ENCODE measurements around the gene PCDH15. TPM values are rescaled to one million over a fixed set of nuclear protein-coding genes. Genes with fewer than 3 reads are reported as not detected.

PCDH15 gene
- total RNA-seq, 4 donors from 2014 or later, result not detected

DNA sequence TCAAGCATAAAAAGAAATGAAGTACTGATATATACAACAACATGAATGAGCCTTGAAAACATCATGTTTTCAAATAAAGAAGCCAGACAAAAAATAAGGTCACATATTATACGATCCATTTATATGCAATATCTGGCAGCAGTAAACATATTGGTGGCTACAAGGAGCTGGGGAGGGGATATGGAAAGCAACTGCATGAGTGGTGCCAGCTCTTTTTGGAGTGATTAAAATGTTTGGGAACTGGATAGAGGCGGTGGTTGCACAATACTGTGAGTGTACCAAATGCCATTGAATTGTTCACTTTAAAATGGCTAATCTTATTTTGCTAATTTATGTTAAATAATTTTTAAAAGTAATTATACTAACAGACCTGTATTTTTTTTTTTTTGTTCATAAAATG, 481.7 kb downstream of the PCDH15 start:
- intact Hi-C loops (cut with DNase I; ENCODE audit: low total_unique reads) (no loop called here), in situ Hi-C loops (cut with MboI; ENCODE audit: low sequenced_read_pairs in 4 of 4) (no loop called here)
- TF ChIP-seq, protein P1, sequence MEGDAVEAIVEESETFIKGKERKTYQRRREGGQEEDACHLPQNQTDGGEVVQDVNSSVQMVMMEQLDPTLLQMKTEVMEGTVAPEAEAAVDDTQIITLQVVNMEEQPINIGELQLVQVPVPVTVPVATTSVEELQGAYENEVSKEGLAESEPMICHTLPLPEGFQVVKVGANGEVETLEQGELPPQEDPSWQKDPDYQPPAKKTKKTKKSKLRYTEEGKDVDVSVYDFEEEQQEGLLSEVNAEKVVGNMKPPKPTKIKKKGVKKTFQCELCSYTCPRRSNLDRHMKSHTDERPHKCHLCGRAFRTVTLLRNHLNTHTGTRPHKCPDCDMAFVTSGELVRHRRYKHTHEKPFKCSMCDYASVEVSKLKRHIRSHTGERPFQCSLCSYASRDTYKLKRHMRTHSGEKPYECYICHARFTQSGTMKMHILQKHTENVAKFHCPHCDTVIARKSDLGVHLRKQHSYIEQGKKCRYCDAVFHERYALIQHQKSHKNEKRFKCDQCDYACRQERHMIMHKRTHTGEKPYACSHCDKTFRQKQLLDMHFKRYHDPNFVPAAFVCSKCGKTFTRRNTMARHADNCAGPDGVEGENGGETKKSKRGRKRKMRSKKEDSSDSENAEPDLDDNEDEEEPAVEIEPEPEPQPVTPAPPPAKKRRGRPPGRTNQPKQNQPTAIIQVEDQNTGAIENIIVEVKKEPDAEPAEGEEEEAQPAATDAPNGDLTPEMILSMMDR (IDR thresholded peaks at IDR 0.05 in 4 of 5, conservative IDR thresholded peaks at IDR 0.05 in 1 of 5), result no peak
- no peak for TF ChIP-seq POLR2A (IDR thresholded peaks at IDR 0.05)
- H3K9me3 ChIP-seq, result no peaks in the 10 kb centered on the region
- no peak for ATAC-seq
- no peaks in the 10 kb centered on the region for H3K27me3 ChIP-seq
- DNase-seq, result no peak
- H3K4me1 ChIP-seq, result no peaks in the 10 kb centered on the region
- H3K36me3 ChIP-seq, result no peaks in the 10 kb centered on the region
- no peak overlapping the region for H3K4me3 ChIP-seq
- no peak overlapping the region for H3K27ac ChIP-seq

DNA sequence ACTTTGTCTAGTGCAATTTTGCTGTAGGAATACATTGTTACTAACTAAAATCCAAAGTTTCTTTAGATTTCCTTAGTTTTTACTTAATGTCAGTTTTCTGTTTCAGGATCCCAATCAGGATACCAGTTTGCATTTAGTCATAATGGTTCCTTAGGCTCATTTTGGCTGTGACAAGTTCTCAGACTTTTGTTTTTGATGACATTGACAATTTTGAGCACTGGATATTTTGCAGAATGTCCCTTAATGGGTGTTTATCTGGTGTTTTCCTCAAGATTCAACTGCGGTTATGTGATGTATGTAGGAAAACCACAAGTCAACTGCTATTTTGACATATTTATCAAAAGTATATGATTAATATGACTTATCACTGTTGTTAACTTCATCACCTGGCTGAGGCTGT, 482.6 kb downstream of the PCDH15 start:
- no peak for ATAC-seq
- no peak for TF ChIP-seq POLR2A (IDR thresholded peaks at IDR 0.05)
- TF ChIP-seq, protein P1 (IDR thresholded peaks at IDR 0.05 in 4 of 5, conservative IDR thresholded peaks at IDR 0.05 in 1 of 5), result no peak
- Histone ChIP-seq H3K27ac (no peak overlapping the region), H3K9me3 (no peaks in the 10 kb centered on the region), H3K4me1 (no peaks in the 10 kb centered on the region), H3K27me3 (no peaks in the 10 kb centered on the region), H3K4me3 (no peak overlapping the region), H3K36me3 (no peaks in the 10 kb centered on the region)
- intact Hi-C loops (cut with DNase I; ENCODE audit: low total_unique reads) (no loop called here), in situ Hi-C loops (cut with MboI; ENCODE audit: low sequenced_read_pairs in 4 of 4) (no loop called here)
- DNase-seq, result no peak

DNA sequence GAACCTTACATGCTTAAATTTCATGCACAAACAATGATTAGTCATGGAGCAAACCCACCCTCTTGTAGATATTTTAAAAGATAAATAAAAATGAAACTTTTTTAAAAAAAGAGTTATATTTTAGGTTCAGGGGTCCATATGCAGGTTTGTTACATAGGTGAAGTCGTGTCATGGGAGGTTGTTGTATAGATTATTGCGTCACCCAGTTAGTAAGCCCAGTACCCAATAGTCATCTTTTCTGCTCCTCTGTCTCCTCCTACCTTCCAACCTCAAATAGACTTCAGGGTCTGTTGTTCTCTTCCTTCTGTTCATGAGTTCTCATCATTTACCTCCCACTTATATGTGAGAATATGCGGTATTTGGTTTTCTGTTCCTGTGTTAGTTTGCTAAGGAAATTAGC, 486.6 kb downstream of the PCDH15 start:
- in situ Hi-C loops (cut with MboI; ENCODE audit: low sequenced_read_pairs in 4 of 4) (no loop called here), intact Hi-C loops (cut with DNase I; ENCODE audit: low total_unique reads) (no loop called here)
- H3K4me3 ChIP-seq, result no peak overlapping the region
- no peaks in the 10 kb centered on the region for H3K4me1 ChIP-seq
- no peaks in the 10 kb centered on the region for H3K9me3 ChIP-seq
- TF ChIP-seq POLR2A (IDR thresholded peaks at IDR 0.05), result no peak
- TF ChIP-seq, protein P1 (IDR thresholded peaks at IDR 0.05 in 4 of 5, conservative IDR thresholded peaks at IDR 0.05 in 1 of 5), result no peak
- ATAC-seq, result no peak
- no peak for DNase-seq
- no peaks in the 10 kb centered on the region for H3K36me3 ChIP-seq
- no peak overlapping the region for H3K27ac ChIP-seq
- H3K27me3 ChIP-seq, result no peaks in the 10 kb centered on the region

DNA sequence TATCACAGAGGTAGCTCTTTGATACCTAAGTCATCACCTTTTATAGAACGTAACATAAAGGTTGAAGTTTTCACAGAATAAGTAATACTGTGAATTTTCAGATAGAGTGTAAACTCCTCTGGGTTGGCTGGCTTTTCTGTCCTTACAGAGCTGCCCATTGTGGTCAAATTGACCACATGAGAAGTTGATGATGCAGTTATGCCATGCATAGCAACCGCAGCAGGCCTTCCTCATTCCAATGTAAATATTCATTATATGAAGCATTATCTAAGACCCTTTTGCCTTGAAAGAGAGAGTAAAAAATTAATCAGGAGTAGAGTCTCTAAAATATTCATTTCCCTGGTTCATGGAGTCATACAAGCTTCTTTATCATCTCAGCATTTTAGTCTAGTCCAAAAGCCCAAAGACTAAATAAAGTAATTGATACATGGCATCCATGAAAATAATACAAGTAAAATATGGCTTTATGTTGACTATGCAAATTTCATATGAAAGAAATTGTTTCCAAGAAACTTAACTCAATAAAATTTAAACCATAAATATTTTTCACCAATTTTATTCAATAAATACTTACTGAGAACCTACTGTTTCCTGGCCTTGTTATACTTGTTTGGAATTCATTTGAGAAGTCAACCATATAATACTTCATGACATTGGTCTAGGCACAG, 516.4 kb downstream of the PCDH15 start:
- no peaks in the 10 kb centered on the region for H3K27me3 ChIP-seq
- in situ Hi-C loops (cut with MboI; ENCODE audit: low sequenced_read_pairs in 4 of 4), result no loop called here
- no peak for ATAC-seq
- H3K27ac ChIP-seq, result no peak overlapping the region
- TF ChIP-seq, protein P1 (IDR thresholded peaks at IDR 0.05 in 4 of 5, conservative IDR thresholded peaks at IDR 0.05 in 1 of 5), result no peak
- no peak for TF ChIP-seq POLR2A (IDR thresholded peaks at IDR 0.05)
- DNase-seq, result no peak
- no peaks in the 10 kb centered on the region for H3K36me3 ChIP-seq
- intact Hi-C loops (cut with DNase I; ENCODE audit: low total_unique reads), result no loop called here
- no peak overlapping the region for H3K4me3 ChIP-seq
- no peaks in the 10 kb centered on the region for H3K9me3 ChIP-seq
- no peaks in the 10 kb centered on the region for H3K4me1 ChIP-seq

DNA sequence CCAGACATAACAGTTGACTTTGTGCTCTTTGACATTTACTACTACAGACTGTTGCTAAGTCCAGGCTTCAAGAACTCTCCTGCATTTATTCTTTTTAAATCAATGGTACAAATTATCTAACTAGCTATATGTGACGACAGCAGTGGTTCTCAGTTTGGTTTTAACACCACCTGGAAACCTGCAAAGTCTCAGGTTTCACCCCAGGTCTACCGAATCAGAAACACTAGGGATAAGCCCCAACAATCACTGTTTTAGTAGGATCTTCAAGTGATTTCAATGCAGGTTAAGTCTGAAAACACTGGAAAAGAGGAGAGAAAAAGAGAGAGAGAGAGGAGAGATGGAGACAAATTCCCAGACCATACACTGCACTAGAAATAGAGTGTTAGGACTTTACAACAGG, 519.0 kb downstream of the PCDH15 start:
- ATAC-seq (no peak), DNase-seq (no peak)
- no peaks in the 10 kb centered on the region for H3K36me3 ChIP-seq
- H3K27ac ChIP-seq, result no peak overlapping the region
- intact Hi-C loops (cut with DNase I; ENCODE audit: low total_unique reads) (no loop called here), in situ Hi-C loops (cut with MboI; ENCODE audit: low sequenced_read_pairs in 4 of 4) (no loop called here)
- no peaks in the 10 kb centered on the region for H3K27me3 ChIP-seq
- no peak overlapping the region for H3K4me3 ChIP-seq
- no peaks in the 10 kb centered on the region for H3K9me3 ChIP-seq
- no peaks in the 10 kb centered on the region for H3K4me1 ChIP-seq
- no peak for TF ChIP-seq POLR2A (IDR thresholded peaks at IDR 0.05)
- TF ChIP-seq, protein P1 (IDR thresholded peaks at IDR 0.05 in 4 of 5, conservative IDR thresholded peaks at IDR 0.05 in 1 of 5), result no peak
